ENCODE results near the gene NENF. TPM values are rescaled to one million over a fixed set of nuclear protein-coding genes. Genes with fewer than 3 reads are reported as not detected.

Gene NENF
- total and polyA plus RNA-seq, 2 donors (not counting 1 experiment from before 2014, with no cell fraction given) = 10.6 to 20.3 TPM

- H3K4me3 ChIP-seq (ENCODE audit: control extremely low read depth in 1 of 5, extremely low read depth in 1 of 5, insufficient read depth in 1 of 5, low read depth in 2 of 5, low read length in 4 of 5) = no peak overlapping the region
- no peak overlapping the region for H3K27ac Mint-ChIP-seq
- no peak overlapping the region for H3K4me3 Mint-ChIP-seq
- TF ChIP-seq EZH2 (IDR thresholded peaks at IDR 0.05; ENCODE audit: borderline replicate concordance, insufficient read depth, low read depth, low read length, poor library complexity, severe bottlenecking) (no peak), CTCF (IDR thresholded peaks at IDR 0.05) (no peak)
- H3K27ac ChIP-seq (ENCODE audit: low read length in 2 of 2) = no peak overlapping the region
- no peaks in the 10 kb centered on the region for H3K4me1 Mint-ChIP-seq
- CTCF ChIA-PET = interaction anchor here (1.0 to 8.2 kb wide), 9 partner anchors 11 to 773 kb away, joined by 3 to 364 read pairs (median 7); partner anchors contain the start of genes DTL and INTS7
- ATAC-seq (ENCODE audit: low read depth) = no peak
- no peaks in the 10 kb centered on the region for H3K36me3 ChIP-seq (replicated peaks in 1 of 2; ENCODE audit: control extremely low read depth in 1 of 2, control insufficient read depth in 1 of 2, extremely low read depth in 1 of 2, insufficient read depth in 2 of 2, low read length in 1 of 2)
- H3K9ac ChIP-seq (ENCODE audit: low read length) = no peak overlapping the region
- H3K79me2 ChIP-seq (ENCODE audit: control insufficient read depth, insufficient read depth, low read length) = no peaks in the 10 kb centered on the region
- H3K27me3 Mint-ChIP-seq = no peaks in the 10 kb centered on the region
- H2AFZ ChIP-seq (ENCODE audit: insufficient read depth, low read depth, low read length, poor library complexity, severe bottlenecking) = no peak overlapping the region
- intact Hi-C loops (cut with micrococcal nuclease) = no loop called here
- POLR2A ChIA-PET = interaction anchor here (0.6 to 0.9 kb wide), 2 partner anchors 413 to 418 kb away, joined by 3 read pairs; partner anchors contain the start of genes DTL and INTS7
- 97% methylated on average over 12 of the region's 12 CpGs for WGBS (ENCODE audit: insufficient coverage)
- peaks cover 0 to 6% of the 10 kb centered on the region in 2 donors for H3K4me1 ChIP-seq (ENCODE audit: control insufficient read depth in 2 of 2, insufficient read depth in 2 of 2, low read length in 2 of 2)
- no peaks in the 10 kb centered on the region for H3K9me3 Mint-ChIP-seq (ENCODE audit: insufficient read depth)
- no peaks in the 10 kb centered on the region for H3K9me3 ChIP-seq (ENCODE audit: control extremely low read depth in 1 of 3, control insufficient read depth in 2 of 3, insufficient read depth in 1 of 3, low read length in 2 of 3)
- no peak overlapping the region for H3K4me2 ChIP-seq (replicated peaks; ENCODE audit: low read depth, low read length, poor library complexity, severe bottlenecking)
- H3K27me3 ChIP-seq (replicated peaks in 1 of 4; ENCODE audit: control extremely low read depth in 1 of 4, control insufficient read depth in 3 of 4, insufficient read depth in 4 of 4, low read length in 3 of 4) = peaks cover 0 to 4% (median 0%) of the 10 kb centered on the region in 4 experiments
- no peak for DNase-seq
- H4K20me1 ChIP-seq (ENCODE audit: control insufficient read depth, insufficient read depth, low read length, poor library complexity, severe bottlenecking) = no peaks in the 10 kb centered on the region
Observed at GRCh38 chr1:212453156-212453857, 20.6 kb downstream of the NENF start.

DNA sequence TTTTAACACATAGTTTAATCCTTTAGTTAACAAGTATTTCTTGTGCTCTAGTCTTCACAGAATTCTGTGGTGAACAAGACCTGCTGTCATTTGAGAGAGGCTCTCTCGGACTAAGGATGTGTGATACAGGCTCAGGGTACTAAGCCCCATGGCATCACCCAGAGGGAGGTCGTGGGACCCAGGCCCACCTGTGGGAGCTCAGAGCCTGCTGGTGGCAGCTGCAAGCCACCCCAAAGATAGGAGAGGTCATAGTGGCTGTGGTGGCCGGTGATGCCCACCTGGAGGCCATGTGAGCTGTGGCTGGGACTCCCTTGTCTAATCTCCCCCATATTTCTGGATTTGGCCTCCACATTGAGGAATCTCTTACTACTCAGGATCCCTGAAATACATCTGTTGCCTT is 22.0 kb downstream of the NENF start:
- intact Hi-C loops (cut with micrococcal nuclease) = no loop called here
- H3K4me3 Mint-ChIP-seq = no peak overlapping the region
- no peak overlapping the region for H3K4me2 ChIP-seq (replicated peaks; ENCODE audit: low read depth, low read length, poor library complexity, severe bottlenecking)
- no peak for ATAC-seq (ENCODE audit: low read depth)
- ChIA-PET CTCF (interaction anchor here (0.6 to 8.2 kb wide), 31 partner anchors 10 to 777 kb away, joined by 3 to 364 read pairs (median 7); partner anchors contain the start of genes DTL and INTS7), POLR2A (interaction anchor here (0.7 kb wide), 1 partner anchor 29 kb away, joined by 7 read pairs; no protein-coding TSS in a partner anchor)
- H3K9ac ChIP-seq (ENCODE audit: low read length) = no peak overlapping the region
- no peaks in the 10 kb centered on the region for H3K36me3 ChIP-seq (replicated peaks in 1 of 2; ENCODE audit: control extremely low read depth in 1 of 2, control insufficient read depth in 1 of 2, extremely low read depth in 1 of 2, insufficient read depth in 2 of 2, low read length in 1 of 2)
- no peak overlapping the region for H3K4me3 ChIP-seq (ENCODE audit: control extremely low read depth in 1 of 5, extremely low read depth in 1 of 5, insufficient read depth in 1 of 5, low read depth in 2 of 5, low read length in 4 of 5)
- H3K4me1 ChIP-seq (ENCODE audit: control insufficient read depth in 2 of 2, insufficient read depth in 2 of 2, low read length in 2 of 2) = peaks cover 0 to 6% of the 10 kb centered on the region in 2 donors
- peaks cover 0 to 4% (median 0%) of the 10 kb centered on the region in 4 experiments for H3K27me3 ChIP-seq (replicated peaks in 1 of 4; ENCODE audit: control extremely low read depth in 1 of 4, control insufficient read depth in 3 of 4, insufficient read depth in 4 of 4, low read length in 3 of 4)
- H2AFZ ChIP-seq (ENCODE audit: insufficient read depth, low read depth, low read length, poor library complexity, severe bottlenecking) = no peak overlapping the region
- H3K27ac Mint-ChIP-seq = no peak overlapping the region
- no peaks in the 10 kb centered on the region for H3K79me2 ChIP-seq (ENCODE audit: control insufficient read depth, insufficient read depth, low read length)
- no peaks in the 10 kb centered on the region for H4K20me1 ChIP-seq (ENCODE audit: control insufficient read depth, insufficient read depth, low read length, poor library complexity, severe bottlenecking)
- no peaks in the 10 kb centered on the region for H3K4me1 Mint-ChIP-seq
- WGBS (ENCODE audit: insufficient coverage) = 73% methylated on average over 2 of the region's 3 CpGs
- H3K9me3 ChIP-seq (ENCODE audit: control extremely low read depth in 1 of 3, control insufficient read depth in 2 of 3, insufficient read depth in 1 of 3, low read length in 2 of 3) = no peaks in the 10 kb centered on the region
- DNase-seq = no peak
- H3K27me3 Mint-ChIP-seq = no peaks in the 10 kb centered on the region
- H3K27ac ChIP-seq (ENCODE audit: low read length in 2 of 2) = no peak overlapping the region
- H3K9me3 Mint-ChIP-seq (ENCODE audit: insufficient read depth) = no peaks in the 10 kb centered on the region
- TF ChIP-seq CTCF (IDR thresholded peaks at IDR 0.05) (no peak), EZH2 (IDR thresholded peaks at IDR 0.05; ENCODE audit: borderline replicate concordance, insufficient read depth, low read depth, low read length, poor library complexity, severe bottlenecking) (no peak)
